Measurements from ENCODE around the gene TMEM120B. TPM values are rescaled to one million over a fixed set of nuclear protein-coding genes. Genes with fewer than 3 reads are reported as not detected.

TMEM120B gene
- total RNA-seq, 1 donor from 2014 or later = 18.3 TPM

DNA sequence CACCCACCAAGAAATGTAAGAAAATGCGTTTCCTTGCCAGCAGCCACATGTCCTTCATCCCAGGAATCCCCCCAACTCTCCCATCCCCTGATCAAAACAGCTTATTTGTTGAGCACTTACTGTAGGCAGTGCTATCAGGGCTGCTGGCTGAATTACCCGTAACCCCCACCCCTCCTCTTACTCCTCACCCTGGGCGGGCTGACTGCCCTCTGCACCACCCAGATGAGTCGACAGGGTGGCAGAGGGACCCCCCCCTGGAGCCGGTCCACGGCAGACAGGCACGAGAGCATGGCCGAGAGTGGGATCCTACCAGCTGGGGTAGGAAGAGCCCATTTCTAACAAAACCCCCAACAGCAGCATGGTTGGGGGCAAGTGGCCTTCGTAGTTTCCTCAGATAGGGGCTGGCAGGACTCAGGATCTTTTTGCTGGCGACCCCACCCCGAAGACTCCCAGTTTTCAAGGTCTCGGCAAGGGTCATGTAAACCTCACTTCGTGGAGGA, 82.0 kb downstream of the TMEM120B start:
- intact Hi-C loops (cut with micrococcal nuclease) = loop anchor here (1.0 to 5.0 kb wide), 14 partner anchors 9 to 442 kb away; partner anchors contain the start of genes ANAPC5, DIABLO, PSMD9 and TMEM120B
- Mint-ChIP-seq H3K27me3 (ENCODE audit: insufficient read depth) (peaks cover 2% of the 10 kb centered on the region), H3K36me3 (ENCODE audit: low read depth) (peaks cover 32% of the 10 kb centered on the region), H3K4me1 (ENCODE audit: low read depth) (peaks cover 60% of the 10 kb centered on the region), H3K4me3 (peak overlapping the region; percentile 96), H3K9me3 (no peaks in the 10 kb centered on the region), H3K27ac (peak overlapping the region; percentile 91)
- no peak for DNase-seq (ENCODE audit: low spot score)

DNA sequence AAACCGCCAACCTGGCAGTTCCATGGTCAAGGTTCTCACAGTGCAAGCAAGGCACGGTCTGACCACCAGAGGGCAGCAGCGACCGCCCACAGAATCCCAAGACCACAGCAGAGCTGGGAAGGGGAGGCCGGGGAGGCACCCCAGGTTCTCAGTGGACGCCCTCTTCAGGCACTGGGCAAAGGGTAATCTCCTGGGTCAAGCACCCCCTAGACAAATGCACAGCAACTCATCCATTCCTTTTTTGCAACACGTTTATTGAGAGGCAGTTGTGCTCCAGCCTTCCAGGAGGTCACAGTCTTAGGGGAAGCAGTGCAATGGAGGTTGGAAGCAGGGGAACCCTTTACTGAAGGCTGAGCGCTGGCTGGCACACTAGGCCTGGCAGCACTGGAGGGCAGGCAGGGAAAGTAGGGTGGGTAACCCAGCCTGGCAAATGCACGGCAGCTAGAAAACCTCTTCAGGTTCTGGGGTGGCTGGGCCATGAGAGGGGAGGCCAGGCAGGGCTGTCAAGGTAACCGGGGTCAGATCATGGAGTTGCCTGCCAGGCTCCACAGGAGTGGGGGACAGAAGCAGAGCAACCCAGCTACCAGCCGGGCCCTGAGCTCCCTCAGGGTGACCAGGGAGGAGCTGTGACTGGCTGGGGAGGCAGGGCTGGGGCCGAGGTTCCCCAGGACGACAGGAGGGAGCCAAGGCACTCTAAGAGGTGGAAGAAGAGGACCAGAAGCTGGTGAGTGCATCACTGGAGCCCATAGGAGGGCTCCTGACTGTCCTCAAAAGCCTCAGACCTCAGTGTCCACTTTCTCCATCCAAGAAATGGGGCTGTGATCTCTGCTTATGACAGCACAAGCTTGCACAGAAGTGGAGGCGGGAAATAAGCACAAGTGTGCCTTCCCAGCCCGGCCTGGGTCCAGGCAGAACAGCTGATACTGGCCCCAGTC, 82.7 kb downstream of the TMEM120B start:
- H3K36me3 Mint-ChIP-seq (ENCODE audit: low read depth) = peaks cover 29% of the 10 kb centered on the region
- peak; percentile 77 for DNase-seq (ENCODE audit: low spot score)
- intact Hi-C loops (cut with micrococcal nuclease) = loop anchor here (1.0 kb wide), 1 partner anchor 17 kb away; no protein-coding TSS in a partner anchor
- H3K9me3 Mint-ChIP-seq = no peaks in the 10 kb centered on the region
- peak overlapping the region; percentile 91 for H3K27ac Mint-ChIP-seq
- peak overlapping the region; percentile 96 for H3K4me3 Mint-ChIP-seq
- peaks cover 2% of the 10 kb centered on the region for H3K27me3 Mint-ChIP-seq (ENCODE audit: insufficient read depth)
- H3K4me1 Mint-ChIP-seq (ENCODE audit: low read depth) = peaks cover 52% of the 10 kb centered on the region

DNA sequence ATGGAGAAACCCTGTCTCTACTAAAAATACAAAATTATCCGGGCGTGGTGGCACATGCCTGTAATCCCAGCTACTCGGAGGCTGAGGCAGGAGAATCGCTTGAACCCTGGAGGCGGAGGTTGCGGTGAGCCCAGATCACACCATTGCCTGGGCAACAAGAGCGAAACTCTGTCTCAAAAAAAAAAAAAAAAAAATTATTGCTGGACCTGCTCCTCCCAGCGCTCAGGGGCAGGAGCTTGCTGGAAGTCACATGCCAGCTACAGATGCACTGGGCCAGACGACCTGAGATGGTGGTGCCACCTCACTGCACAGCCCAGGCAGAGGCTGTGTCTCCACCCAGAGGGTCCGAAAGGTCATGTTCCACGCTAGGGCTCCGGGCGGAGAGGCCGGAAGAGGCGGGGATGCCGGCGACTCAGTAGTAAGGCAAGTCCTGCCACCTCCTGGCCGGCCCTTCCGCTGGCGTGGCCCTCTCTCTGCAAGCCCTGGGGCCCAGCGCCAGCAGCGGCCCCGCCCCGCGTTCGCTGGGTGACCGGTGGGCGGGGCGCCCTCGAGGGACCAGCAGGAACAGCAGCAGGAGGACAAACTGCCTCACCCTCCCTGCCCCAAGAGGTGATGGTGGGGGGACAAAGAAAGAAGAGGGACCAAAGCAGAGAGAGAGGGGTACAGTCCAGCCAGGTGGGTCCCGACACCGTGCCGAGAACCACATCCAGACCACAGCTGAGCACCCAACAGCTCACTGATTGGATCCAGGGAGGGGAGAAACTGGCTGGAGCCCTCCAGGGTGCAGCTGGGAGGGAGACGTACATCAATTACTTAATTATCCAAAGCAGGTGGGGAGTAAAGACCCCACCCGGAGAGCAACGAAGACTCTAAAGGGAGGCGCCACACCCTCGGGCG, 84.6 kb downstream of the TMEM120B start:
- Mint-ChIP-seq H3K4me3 (peak overlapping the region; percentile 2), H3K4me1 (ENCODE audit: low read depth) (peaks cover 42% of the 10 kb centered on the region), H3K27ac (no peak overlapping the region), H3K36me3 (ENCODE audit: low read depth) (peaks cover 25% of the 10 kb centered on the region), H3K27me3 (ENCODE audit: insufficient read depth) (peaks cover 2% of the 10 kb centered on the region), H3K9me3 (no peaks in the 10 kb centered on the region)
- intact Hi-C loops (cut with micrococcal nuclease) = no loop called here
- no peak for DNase-seq (ENCODE audit: low spot score)

DNA sequence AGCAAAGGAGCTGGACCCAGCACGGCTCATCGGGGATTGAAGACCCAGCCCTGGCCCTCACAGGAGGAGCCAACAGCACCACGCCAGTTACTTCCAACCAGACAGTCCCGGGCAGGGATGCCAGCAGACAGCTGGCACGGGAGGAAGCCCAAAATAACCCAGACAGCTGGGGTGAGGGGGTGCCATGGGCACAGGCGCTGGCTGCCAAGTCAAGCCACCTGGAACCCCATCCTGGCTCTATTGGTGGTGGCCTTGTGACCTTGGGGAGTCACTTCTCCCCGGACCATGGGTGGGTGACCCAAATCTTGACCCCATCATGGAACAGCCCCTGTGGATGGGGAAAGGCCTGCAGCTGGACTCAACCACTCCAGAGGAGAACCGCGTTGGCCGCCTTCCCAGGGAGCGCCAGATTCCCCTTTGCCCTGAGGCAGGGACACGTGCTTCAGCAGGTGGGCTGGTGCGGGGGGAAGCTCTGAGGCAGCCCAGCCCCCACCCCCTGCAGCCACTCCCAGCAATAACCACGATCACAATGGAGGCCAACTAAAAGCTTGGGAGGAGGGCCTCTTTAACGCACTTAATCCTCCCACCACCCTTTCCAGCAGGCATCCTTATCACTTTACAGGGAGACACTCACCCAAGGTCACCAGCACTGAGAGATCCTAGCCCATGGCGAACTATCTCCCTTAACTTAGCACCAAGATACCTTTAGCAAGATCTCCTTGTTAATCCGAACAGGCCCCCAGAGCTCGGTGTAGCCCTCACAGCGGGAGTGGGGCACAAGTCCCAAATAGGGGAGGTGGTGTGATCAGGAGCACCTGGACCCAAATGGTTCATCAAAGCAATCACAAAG, 85.6 kb downstream of the TMEM120B start:
- H3K27me3 Mint-ChIP-seq (ENCODE audit: insufficient read depth) = peaks cover 2% of the 10 kb centered on the region
- H3K9me3 Mint-ChIP-seq = no peaks in the 10 kb centered on the region
- no peak for DNase-seq (ENCODE audit: low spot score)
- intact Hi-C loops (cut with micrococcal nuclease) = no loop called here
- H3K4me3 Mint-ChIP-seq = peak overlapping the region; percentile 85
- peaks cover 25% of the 10 kb centered on the region for H3K36me3 Mint-ChIP-seq (ENCODE audit: low read depth)
- H3K4me1 Mint-ChIP-seq (ENCODE audit: low read depth) = peaks cover 43% of the 10 kb centered on the region
- peak overlapping the region; percentile 79 for H3K27ac Mint-ChIP-seq

DNA sequence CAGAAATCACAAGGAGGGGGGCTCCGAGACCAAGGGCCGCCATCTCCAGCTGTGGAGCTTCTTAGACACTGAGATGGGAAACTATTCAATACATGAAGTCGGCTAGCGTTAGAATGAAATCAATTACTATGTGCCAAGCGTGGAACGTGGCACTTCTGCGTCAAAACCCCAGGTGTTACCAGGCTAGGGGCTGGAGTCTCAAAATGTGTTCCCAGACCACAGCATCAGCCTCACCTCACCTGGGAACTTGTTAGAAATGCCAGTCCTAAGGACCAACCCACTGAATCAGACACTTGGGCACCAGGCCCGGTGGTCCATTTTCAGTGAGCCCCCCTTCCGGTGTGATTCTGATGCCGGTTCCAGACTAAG, 86.2 kb downstream of the TMEM120B start:
- H3K4me3 Mint-ChIP-seq = peak overlapping the region; percentile 85
- intact Hi-C loops (cut with micrococcal nuclease) = loop anchor here (1.0 kb wide), 1 partner anchor 14 kb away; no protein-coding TSS in a partner anchor
- peaks cover 25% of the 10 kb centered on the region for H3K36me3 Mint-ChIP-seq (ENCODE audit: low read depth)

DNA sequence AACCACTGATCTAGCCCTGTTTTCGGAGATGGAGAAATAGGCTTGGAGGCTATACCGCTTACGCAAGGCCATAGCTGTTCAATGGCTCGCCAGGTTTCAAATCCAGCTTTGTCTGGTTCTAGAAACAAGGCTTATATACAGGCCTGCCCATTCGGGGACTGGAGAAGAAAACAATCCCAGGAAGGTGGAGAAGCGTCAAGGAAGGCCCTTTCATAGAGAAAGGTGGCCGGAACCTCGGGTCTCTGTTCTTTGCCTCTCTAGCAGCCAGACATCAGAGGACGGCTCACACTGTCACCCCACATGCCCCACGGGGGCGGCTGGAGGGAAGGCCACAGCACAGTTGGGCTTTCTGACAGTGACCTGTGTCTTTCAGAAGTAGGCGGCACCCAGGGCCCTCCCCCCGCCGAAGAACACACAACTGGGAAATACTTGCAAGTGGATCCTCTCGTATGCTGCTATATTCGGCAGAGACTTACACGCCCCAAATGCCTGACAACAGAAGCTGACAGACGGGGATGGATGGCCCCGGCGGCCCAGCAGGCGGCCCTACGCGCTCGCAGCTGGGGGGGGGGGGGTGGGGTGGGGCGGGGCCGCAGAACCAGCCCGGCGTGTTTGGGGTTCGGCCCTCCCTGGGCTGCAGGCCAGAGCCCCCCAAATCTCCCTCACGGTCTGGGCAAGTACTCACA, 86.7 kb downstream of the TMEM120B start:
- Mint-ChIP-seq H3K27ac (peak overlapping the region; percentile 92), H3K27me3 (ENCODE audit: insufficient read depth) (peaks cover 2% of the 10 kb centered on the region), H3K4me1 (ENCODE audit: low read depth) (peaks cover 40% of the 10 kb centered on the region), H3K9me3 (no peaks in the 10 kb centered on the region), H3K4me3 (peak overlapping the region; percentile 85), H3K36me3 (ENCODE audit: low read depth) (peaks cover 25% of the 10 kb centered on the region)
- intact Hi-C loops (cut with micrococcal nuclease) = loop anchor here (1.0 kb wide), 1 partner anchor 13 kb away; no protein-coding TSS in a partner anchor
- DNase-seq (ENCODE audit: low spot score) = peak; percentile 39

More for the DNA sequence above, 86.2 kb downstream of the TMEM120B start:
- peaks cover 2% of the 10 kb centered on the region for H3K27me3 Mint-ChIP-seq (ENCODE audit: insufficient read depth)
- peak overlapping the region; percentile 90 for H3K27ac Mint-ChIP-seq
- H3K9me3 Mint-ChIP-seq = no peaks in the 10 kb centered on the region
- H3K4me1 Mint-ChIP-seq (ENCODE audit: low read depth) = peaks cover 43% of the 10 kb centered on the region
- DNase-seq (ENCODE audit: low spot score) = no peak

DNA sequence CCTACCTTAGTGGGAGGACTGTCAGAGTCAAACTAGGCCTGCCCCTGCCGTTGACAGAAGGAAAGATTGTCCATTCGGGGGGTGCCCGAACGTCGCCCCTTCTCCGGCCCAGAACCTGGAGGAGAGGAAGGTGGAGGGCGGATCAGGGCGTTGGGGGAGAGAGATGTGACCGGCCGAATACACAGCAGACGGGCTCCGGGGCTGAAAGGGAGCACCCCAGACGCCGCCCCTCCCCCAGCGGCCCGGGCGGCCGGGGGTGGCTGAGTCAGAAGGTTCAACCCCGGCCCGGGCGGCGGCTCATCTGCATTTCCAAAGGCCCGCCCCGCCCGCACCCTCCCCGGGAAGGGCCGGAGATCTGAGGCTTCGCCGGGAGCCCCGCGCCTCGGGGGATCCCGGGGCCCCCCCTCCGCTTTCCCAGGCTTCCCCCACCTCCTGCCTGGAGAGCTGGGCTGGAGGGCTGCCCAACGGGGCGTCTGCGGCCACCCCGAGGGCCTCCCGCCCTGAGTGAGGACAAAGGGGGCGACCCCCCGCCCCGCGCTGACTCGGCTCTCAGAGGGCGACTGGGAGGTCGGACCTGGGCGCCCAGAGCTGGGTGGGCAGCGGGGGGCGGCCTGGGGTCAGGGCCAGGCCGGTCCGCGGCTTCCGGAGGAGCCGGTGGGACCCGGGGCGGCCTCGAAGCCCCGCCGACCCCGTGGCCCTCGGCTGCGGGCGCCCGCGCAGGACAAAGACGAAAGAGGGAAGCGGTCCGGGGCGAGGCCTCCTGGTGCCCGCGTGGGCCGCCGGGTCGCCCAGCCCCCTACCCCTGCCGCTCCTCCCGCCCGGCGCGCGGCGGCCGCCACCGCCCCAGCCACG, 87.5 kb downstream of the TMEM120B start:
- Mint-ChIP-seq H3K9me3 (no peaks in the 10 kb centered on the region), H3K4me1 (ENCODE audit: low read depth) (peaks cover 32% of the 10 kb centered on the region), H3K27ac (peak overlapping the region; percentile 92), H3K36me3 (ENCODE audit: low read depth) (peaks cover 24% of the 10 kb centered on the region), H3K4me3 (peak overlapping the region; percentile 85), H3K27me3 (ENCODE audit: insufficient read depth) (peaks cover 2% of the 10 kb centered on the region)
- DNase-seq (ENCODE audit: low spot score) = peak; percentile 78
- intact Hi-C loops (cut with micrococcal nuclease) = loop anchor here (1.0 to 10.0 kb wide), 4 partner anchors 12 to 1265 kb away; partner anchors contain the start of genes HCAR1, RNF10 and RNF34

DNA sequence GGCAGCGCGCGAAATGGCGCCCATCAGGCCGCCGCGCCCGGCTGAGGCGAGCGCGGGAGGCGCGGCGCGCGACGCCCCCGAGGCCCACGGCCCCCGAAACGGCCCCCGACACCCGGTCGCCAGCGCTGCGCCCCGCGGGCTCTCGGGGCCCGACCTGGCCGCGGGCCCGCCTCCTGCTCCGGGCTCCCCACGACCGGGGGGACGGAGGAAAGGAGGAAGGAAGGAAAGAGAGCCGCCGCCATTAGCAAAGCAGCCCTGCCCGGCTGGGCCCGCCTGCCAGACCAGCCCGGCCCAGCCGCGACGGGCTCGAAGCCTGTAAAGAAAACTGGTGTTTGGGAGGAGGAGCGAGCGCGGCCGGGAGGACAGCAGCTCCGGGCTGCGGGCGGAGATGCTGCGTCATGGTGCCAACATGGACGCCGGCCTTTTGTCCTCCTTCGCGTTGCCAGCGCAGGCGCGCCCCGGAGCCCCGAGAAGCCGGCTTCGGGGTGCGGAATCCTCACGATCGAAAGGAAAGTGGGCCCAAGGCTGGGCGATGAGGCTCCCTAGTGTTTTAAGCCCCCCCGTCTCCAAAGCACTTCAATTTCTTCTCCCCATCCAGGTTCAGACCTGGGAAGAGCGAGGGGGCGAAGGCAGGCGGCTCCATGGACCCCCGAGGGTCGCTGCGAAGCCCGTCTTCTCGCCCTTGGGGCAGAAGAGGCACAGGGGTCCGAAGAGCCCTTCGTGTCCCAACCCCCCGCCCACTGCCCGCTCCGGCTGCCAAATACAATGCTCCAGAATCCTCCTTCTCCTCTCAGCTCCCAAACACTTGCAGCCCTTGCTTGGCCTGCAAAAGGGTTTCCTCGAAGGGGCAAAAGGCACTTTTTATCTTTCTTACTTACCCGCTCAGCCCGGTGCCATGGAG, 88.4 kb downstream of the TMEM120B start:
- Mint-ChIP-seq H3K4me3 (peak overlapping the region; percentile 87), H3K36me3 (ENCODE audit: low read depth) (peaks cover 22% of the 10 kb centered on the region), H3K9me3 (no peaks in the 10 kb centered on the region), H3K27me3 (ENCODE audit: insufficient read depth) (peaks cover 2% of the 10 kb centered on the region), H3K27ac (peak overlapping the region; percentile 97), H3K4me1 (ENCODE audit: low read depth) (peaks cover 32% of the 10 kb centered on the region)
- intact Hi-C loops (cut with micrococcal nuclease) = loop anchor here (5.0 to 10.0 kb wide), 3 partner anchors 396 to 1266 kb away; partner anchors contain the start of genes HCAR1, RNF10 and RNF34
- DNase-seq (ENCODE audit: low spot score) = peak; percentile 66

DNA sequence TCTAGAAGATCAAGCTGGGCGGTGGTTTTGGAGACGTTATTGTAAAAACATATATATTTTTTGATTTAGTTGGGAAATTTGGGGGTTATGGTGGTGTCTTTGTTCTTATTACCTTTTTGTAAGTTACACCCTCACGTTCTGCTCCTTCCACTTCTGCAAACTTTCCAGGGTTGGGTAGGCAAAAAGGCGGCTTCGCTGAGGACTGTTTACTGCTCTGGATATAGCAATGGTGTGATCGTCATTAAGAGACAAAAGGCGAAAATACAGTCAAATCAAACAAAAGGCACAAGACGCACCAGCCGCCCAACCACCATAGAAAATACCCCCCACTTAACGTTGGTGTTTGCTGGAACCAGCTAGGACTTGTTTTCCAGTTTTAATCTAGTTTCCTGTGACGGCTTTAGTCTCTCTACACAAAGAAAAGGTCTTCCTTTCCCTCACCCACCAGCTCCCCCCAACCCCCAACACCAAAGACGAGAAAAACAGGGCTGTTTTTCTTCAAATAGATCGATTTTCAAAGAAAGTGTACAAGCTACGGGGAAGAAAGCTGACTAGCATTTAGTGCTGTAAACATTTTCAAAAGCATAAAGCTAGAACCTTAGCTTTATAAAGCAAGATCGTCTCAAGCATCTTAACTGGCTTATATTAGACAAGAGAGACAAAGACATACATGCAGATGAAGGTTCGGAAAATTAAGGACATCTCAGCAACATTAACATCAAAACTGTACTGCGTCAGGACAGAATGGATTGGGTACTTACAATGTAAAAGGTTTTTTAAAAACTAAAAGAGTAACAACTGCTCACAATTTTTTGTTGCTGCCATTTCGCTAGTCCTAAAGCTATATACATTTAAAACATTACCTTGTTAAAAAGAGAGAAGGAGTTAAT, 89.3 kb downstream of the TMEM120B start:
- Mint-ChIP-seq H3K9me3 (no peaks in the 10 kb centered on the region), H3K4me1 (ENCODE audit: low read depth) (peaks cover 40% of the 10 kb centered on the region), H3K27ac (peak overlapping the region; percentile 97), H3K4me3 (peak overlapping the region; percentile 87), H3K36me3 (ENCODE audit: low read depth) (peaks cover 28% of the 10 kb centered on the region), H3K27me3 (ENCODE audit: insufficient read depth) (peaks cover 2% of the 10 kb centered on the region)
- peak; percentile 25 for DNase-seq (ENCODE audit: low spot score)
- intact Hi-C loops (cut with micrococcal nuclease) = loop anchor here (1.0 to 10.0 kb wide), 6 partner anchors 37 to 1267 kb away; partner anchors contain the start of genes HCAR1, PSMD9, RNF10 and RNF34

All from activated T-helper 1 cell treated with anti-CD3 and anti-CD28 coated beads, Interleukin-12 subunit alpha, Interleukin-12 subunit beta, Interleukin-2, Interleukin-4 antibody, amounts not matched to agents 30 ng/mL and 10 ng/mL and 1 ng/mL, durations not matched to agents 14 hours and 24 hours and 36 hours (primary cell).